Neural cell (in vitro differentiated cells): ENCODE results near the gene COL4A2.

Source experiments
- CTCF ChIP-seq: fragments of 450-650 bp; IDR thresholded peaks from 2 replicates; pipeline ENCODE4 v1.5.1; 2014; ENCODE audit warnings: antibody characterized with exemption, mild to moderate bottlenecking, moderate library complexity; ENCODE audit not compliant: poor library complexity, severe bottlenecking
- EP300 ChIP-seq: fragments of 450-650 bp; conservative IDR thresholded peaks from 2 replicates; pipeline ENCODE4 v1.6.1; 2014; ENCODE audit warnings: antibody characterized with exemption, mild to moderate bottlenecking, moderate library complexity; ENCODE audit not compliant: poor library complexity, severe bottlenecking
- EZH2 ChIP-seq: fragments of 200-600, 300-800 bp; shearing (Covaris generic), sonication (generic); IDR thresholded peaks from 2 replicates; pipeline ENCODE4 v1.6.1; 2014; ENCODE audit warnings: antibody characterized with exemption, low read length, borderline replicate concordance, mild to moderate bottlenecking; ENCODE audit not compliant: insufficient read depth, poor library complexity, severe bottlenecking
- MXI1 ChIP-seq: fragments of 450-650 bp; conservative IDR thresholded peaks from 2 replicates; pipeline ENCODE4 v1.6.1; 2014; ENCODE audit warnings: antibody characterized with exemption, mild to moderate bottlenecking; ENCODE audit not compliant: poor library complexity, severe bottlenecking
- POLR2AphosphoS5 ChIP-seq: IDR thresholded peaks from 2 replicates; pipeline ENCODE4 v1.6.1; 2012
- RAD21 ChIP-seq: fragments of 450-650 bp; conservative IDR thresholded peaks from 2 replicates; pipeline ENCODE4 v1.6.1; 2014; ENCODE audit warnings: antibody characterized with exemption, mild to moderate bottlenecking, moderate library complexity
- REST ChIP-seq: IDR thresholded peaks from 2 replicates; pipeline ENCODE4 v1.6.1; 2012; ENCODE audit warnings: borderline replicate concordance
- SMC3 ChIP-seq: fragments of 450-650 bp; conservative IDR thresholded peaks from 2 replicates; pipeline ENCODE4 v1.6.1; 2014; ENCODE audit warnings: antibody characterized with exemption, mild to moderate bottlenecking, moderate library complexity; ENCODE audit not compliant: poor library complexity
- TAF1 ChIP-seq: IDR thresholded peaks from 2 replicates; pipeline ENCODE4 v1.6.1; 2012; ENCODE audit warnings: low read depth

DNA sequence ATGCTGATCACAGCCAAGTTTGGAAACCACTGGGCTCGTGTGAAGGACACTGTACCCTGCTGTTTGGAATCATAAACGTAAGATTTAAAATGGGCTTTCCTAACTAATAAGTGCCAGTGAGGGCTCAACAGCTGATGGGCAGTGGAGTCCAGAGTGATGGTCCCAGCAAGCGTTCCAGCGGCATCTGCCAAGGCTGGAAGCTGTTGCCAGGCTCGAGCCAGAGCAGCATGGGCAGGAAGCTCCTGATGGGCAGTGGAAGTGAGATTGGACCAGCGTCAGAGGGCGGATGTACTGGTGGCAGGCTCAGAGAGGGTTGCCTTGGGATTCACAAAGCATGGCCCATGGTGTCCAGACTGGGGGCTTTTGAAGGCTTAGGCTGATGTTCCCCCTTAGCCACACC lies 30.2 kb downstream of the COL4A2 start:
- TF ChIP-seq CTCF (no peak), EZH2 (no peak), EP300 (no peak), POLR2AphosphoS5 (no peak), REST (no peak), RAD21 (no peak), MXI1 (no peak), SMC3 (no peak), TAF1 (no peak)
